HepG2 (cell line): ENCODE data around the gene ERMARD. TPM values are rescaled to one million over a fixed set of nuclear protein-coding genes. Genes with fewer than 3 reads are reported as not detected.

Source experiments
- ATAC-seq: fragments of 200-7000 bp; cut with Tn5 transposase; 3 replicates; pipeline ENCODE4 v1.9.1; 2020; ENCODE audit warnings: mild to moderate bottlenecking, moderate library complexity
- BruUV-seq: library from RNA; stranded (reverse); fragments of 400-500 nt; replicated peaks from 2 replicates; lab custom pipeline; 2021; lab: Mats Ljungman, UMichigan
- CTCF ChIA-PET: fragments of 300-600 bp; formaldehyde crosslinking; extraction: SDS; loops from one replicate; lab custom pipeline; 2021; ENCODE audit warnings: low total read pairs, inconsistent platforms, low intra/inter-chr PET ratio; lab: Yijun Ruan, JAX
- POLR2A ChIA-PET: fragments of 350-600 bp; sonication (Branson Sonifier 250); formaldehyde crosslinking; loops from one replicate; lab custom pipeline; 2020; ENCODE audit warnings: antibody characterized with exemption, inconsistent platforms; lab: Yijun Ruan, JAX
- DNase-seq: peaks from one replicate; pipeline ENCODE4 v3.0.0-alpha.2; 2015; ENCODE audit warnings: low spot score
- FAIRE-seq: peaks from 3 replicates; lab custom pipeline; 2011; peaks lifted over from hg19 to GRCh38; lab: Jason Lieb, UNC
- H2AFZ ChIP-seq: one replicate; pipeline ENCODE4 v1.6.1; 2011; ENCODE audit warnings: low read length, inconsistent platforms
- H3K27ac ChIP-seq: fragments of 300-600 bp; 3 replicates; pipeline ENCODE4 v1.8.0; 2011; ENCODE audit warnings: mixed run types, mild to moderate bottlenecking, mixed read lengths, low read length, inconsistent platforms; ENCODE audit not compliant: insufficient read depth; ENCODE audit errors: extremely low read length
- H3K27me3 ChIP-seq, 2 experiments: fragments of 200-600 bp in 1 of 2; 2 replicates in 1 of 2; 3 replicates in 1 of 2; pipeline versions ENCODE4 v1.6.0 to v1.8.0; 2011; ENCODE audit warnings: low read length in 2 of 2, mild to moderate bottlenecking in 2 of 2, moderate library complexity in 2 of 2, inconsistent platforms in 1 of 2; ENCODE audit not compliant: insufficient read depth in 2 of 2, control insufficient read depth in 1 of 2
- H3K36me3 ChIP-seq, 2 experiments: fragments of 200-600 bp in 1 of 2; replicated peaks in 1 of 2; 2 replicates in 1 of 2; 3 replicates in 1 of 2; pipeline versions ENCODE4 v1.5.1 to v1.8.0; 2011; ENCODE audit warnings: low read length in 2 of 2, inconsistent platforms in 1 of 2; ENCODE audit not compliant: insufficient read depth in 2 of 2, control insufficient read depth in 1 of 2
- H3K4me1 ChIP-seq: 2 replicates; pipeline ENCODE4 v1.5.1; 2012; ENCODE audit warnings: low read length, inconsistent platforms; ENCODE audit not compliant: insufficient read depth
- H3K4me2 ChIP-seq: 2 replicates; pipeline ENCODE4 v1.6.0; 2011; ENCODE audit warnings: low read depth, low read length, inconsistent platforms
- H3K4me3 ChIP-seq, 3 experiments: fragments of 200-600 bp in 1 of 3; sonication (generic), shearing (Covaris generic) in 1 of 3; replicated peaks in 1 of 3; 2 replicates each; pipeline ENCODE4 v1.5.1; 2011 to 2016; ENCODE audit warnings: low read length in 3 of 3, inconsistent platforms in 2 of 3, low read depth in 2 of 3, mild to moderate bottlenecking in 2 of 3, control low read depth in 1 of 3, mixed read lengths in 1 of 3; ENCODE audit not compliant: insufficient read depth in 1 of 3
- H3K79me2 ChIP-seq: one replicate; pipeline ENCODE4 v1.6.1; 2011; ENCODE audit warnings: low read length, inconsistent platforms; ENCODE audit not compliant: insufficient read depth
- H3K9ac ChIP-seq: 2 replicates; pipeline ENCODE4 v1.6.0; 2011; ENCODE audit warnings: mild to moderate bottlenecking, low read depth, low read length, inconsistent platforms; ENCODE audit not compliant: insufficient read depth
- H3K9me3 ChIP-seq: 2 replicates; pipeline ENCODE4 v1.5.1; 2012; ENCODE audit warnings: mild to moderate bottlenecking, low read length
- H4K20me1 ChIP-seq: 2 replicates; pipeline ENCODE4 v1.6.0; 2011; ENCODE audit warnings: inconsistent platforms, mild to moderate bottlenecking, low read length, moderate library complexity; ENCODE audit not compliant: insufficient read depth
- AGO2 ChIP-seq: fragments of 200-400 bp; formaldehyde crosslinking; optimal IDR thresholded peaks from 2 replicates; pipeline ENCODE3; 2017; ENCODE audit warnings: mild to moderate bottlenecking, low read depth, low read length, moderate library complexity
- BCL6 ChIP-seq: IDR thresholded peaks from 2 replicates; pipeline ENCODE4 v1.6.1; 2016; ENCODE audit warnings: missing genetic modification reagents, missing compliant biosample characterization
- BRD4 ChIP-seq: sonication (generic); formaldehyde crosslinking; IDR thresholded peaks from 2 replicates; pipeline ENCODE4 v1.4.0; 2020; ENCODE audit warnings: missing genetic modification reagents
- CC2D1A ChIP-seq: sonication (generic); formaldehyde crosslinking; IDR thresholded peaks from 2 replicates; pipeline ENCODE4 v1.8.1; 2023; ENCODE audit warnings: mild to moderate bottlenecking, missing genetic modification reagents
- HBP1 ChIP-seq: IDR thresholded peaks from 2 replicates; pipeline ENCODE4 v1.6.1; 2016; ENCODE audit warnings: low read depth, control low read depth
- KDM3A ChIP-seq: IDR thresholded peaks from 2 replicates; pipeline ENCODE4 v1.6.1; 2018; ENCODE audit warnings: low read depth, missing compliant biosample characterization
- KDM5A ChIP-seq: fragments of 200-600 bp; sonication (generic); IDR thresholded peaks from 2 replicates; pipeline ENCODE4 v1.7.0; 2018; ENCODE audit warnings: antibody characterized with exemption, mild to moderate bottlenecking, low read length, borderline replicate concordance
- KLF15 ChIP-seq: sonication (generic); formaldehyde crosslinking; IDR thresholded peaks from 2 replicates; pipeline ENCODE4 v1.8.1; 2023; ENCODE audit warnings: borderline replicate concordance, mild to moderate bottlenecking, inconsistent platforms, missing genetic modification reagents, mixed read lengths
- PTBP1 ChIP-seq: fragments of 200-400 bp; formaldehyde crosslinking; IDR thresholded peaks from 2 replicates; pipeline ENCODE4 v1.6.1; 2018; ENCODE audit warnings: low read length, low read depth; ENCODE audit not compliant: poor library complexity, severe bottlenecking
- SRSF1 ChIP-seq: fragments of 200-400 bp; formaldehyde crosslinking; optimal IDR thresholded peaks from 2 replicates; pipeline ENCODE3; 2017; ENCODE audit warnings: mild to moderate bottlenecking, low read depth, low read length, moderate library complexity
- TCF7 ChIP-seq: sonication (generic); IDR thresholded peaks from 2 replicates; pipeline ENCODE4 v1.6.1; 2016; ENCODE audit warnings: antibody characterized with exemption, low read depth
- THAP9 ChIP-seq: sonication (generic); formaldehyde crosslinking; IDR thresholded peaks from 2 replicates; pipeline ENCODE4; 2020; ENCODE audit warnings: missing genetic modification reagents, mild to moderate bottlenecking, borderline replicate concordance
- TOE1 ChIP-seq: sonication (generic); formaldehyde crosslinking; IDR thresholded peaks from 2 replicates; pipeline ENCODE4 v1.4.0; 2020; ENCODE audit warnings: mild to moderate bottlenecking, missing genetic modification reagents
- ZNF160 ChIP-seq: sonication (generic); formaldehyde crosslinking; IDR thresholded peaks from 2 replicates; pipeline ENCODE4 v1.8.0; 2022; ENCODE audit warnings: mild to moderate bottlenecking, inconsistent platforms, missing genetic modification reagents
- ZNF432 ChIP-seq: sonication (generic); formaldehyde crosslinking; IDR thresholded peaks from 2 replicates; pipeline ENCODE4 v1.5.0; 2020; ENCODE audit warnings: missing genetic modification reagents, mild to moderate bottlenecking, borderline replicate concordance
- WGBS: methylation state at CpG from one replicate; pipeline ENCODE4 v1.1.6; 2017; ENCODE audit warnings: low lambda C conversion rate; 5-methylcytosine and 5-hydroxymethylcytosine counted together
- in situ Hi-C: cut with HindIII; loops from 2 replicates; pipeline ENCODE4 v1.10.0; 2017; ENCODE audit warnings: low pct_unique_long_range_greater_than_20kb; ENCODE audit not compliant: extremely low pct_ligation_motif_present
- intact Hi-C: fragments of 100-400 bp; cut with micrococcal nuclease; formaldehyde crosslinking; loops from one replicate; pipeline ENCODE4 v1.10.0; 2022; ENCODE audit not compliant: unreplicated experiment
- polyA plus RNA-seq, 8 experiments: library from polyadenylated mRNA; depleted of rRNA in 3 of 8; stranded (reverse) in 7 of 8; unstranded in 1 of 8; fragments of >200 nt; fragmentation: Illumina TruSeq in 4 of 8; extraction: Trizol in 4 of 8; gene quantifications; 2 replicates each; pipeline versions ENCODE4 v1.2.1 to v1.2.3, GENCODE V29; 2011 to 2016; ENCODE audit warnings: low read depth in 4 of 8, missing spikeins in 1 of 8, mixed read lengths in 1 of 8; ENCODE audit not compliant: insufficient read depth in 1 of 8
- total RNA-seq, 5 experiments: library from RNA; depleted of rRNA; stranded (reverse); fragments of >200 nt; fragmentation: Illumina TruSeq; extraction: Trizol; gene quantifications; 2 replicates each; pipeline ENCODE4 v1.2.3, GENCODE V29; 2016; ENCODE audit warnings: low read depth in 1 of 5

The ERMARD gene
- total and polyA plus RNA-seq, 2 of the 13 experiments (the other 11 are each of a cell fraction or from before 2014, with no cell fraction given), result 8.8 to 10.7 TPM

DNA sequence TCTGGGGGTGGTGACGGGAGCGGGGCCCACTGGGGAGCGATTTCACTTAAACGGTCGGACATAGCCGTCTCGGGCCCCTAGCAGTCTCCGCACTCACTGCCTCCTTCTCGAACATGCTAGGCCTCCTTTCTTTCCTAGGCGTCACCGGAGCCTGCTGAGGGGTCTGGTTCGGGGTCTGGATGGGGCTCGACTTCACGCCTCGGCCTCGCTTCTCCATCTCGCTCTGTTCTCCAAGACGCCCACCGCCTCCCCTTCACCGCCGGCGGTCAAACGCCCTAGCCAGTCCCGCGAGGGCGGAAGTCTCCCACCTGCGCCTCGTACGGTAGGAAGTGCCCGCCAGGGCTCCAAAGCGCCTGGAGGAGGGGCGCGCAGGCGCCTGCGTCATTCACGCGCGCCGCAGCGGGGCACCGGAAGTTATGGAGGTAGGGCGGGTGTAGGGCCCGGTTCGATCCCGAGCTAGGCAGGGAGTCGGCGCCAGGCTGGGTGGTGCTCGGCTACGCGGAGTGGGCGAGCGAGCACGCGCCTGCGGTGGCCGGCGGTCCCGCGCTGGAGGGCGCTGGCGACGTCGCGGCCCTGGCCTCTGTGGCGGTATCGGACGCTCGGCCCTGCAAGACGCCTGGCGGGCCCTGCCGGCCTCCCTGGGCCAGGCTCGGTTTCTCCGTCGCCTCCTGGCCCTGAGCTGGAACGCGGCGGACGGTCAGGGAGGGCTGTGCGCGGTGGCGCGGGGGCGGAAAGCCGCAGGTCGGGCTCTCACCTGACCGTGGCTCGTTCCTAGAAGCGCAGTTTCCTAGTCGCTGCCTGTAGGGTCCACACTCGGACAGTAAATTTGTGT, at the start of gene ERMARD, which contains the start of gene DYNLT2 (continued):
- no peak for TF ChIP-seq PTBP1

GRCh38 chr6:169701954-169702839, 49.2 kb upstream of the ERMARD start, which contains the start of the genes C6orf120 and WDR27:
TSS of gene C6orf120 (plus strand) at chr6:169702126. CDS start at chr6:169702460, 334 bp downstream.
TSS of gene WDR27 (minus strand) at chr6:169702029. CDS start at chr6:169689005, 13,024 bp downstream.
- WGBS, result under 1% methylated on average over 33 of the region's 92 CpGs
- BruUV-seq, result no TSS peak
- Histone ChIP-seq H3K27ac (peak within 1 kb of the TSS; percentile 93), H3K27me3 (no peaks in the 10 kb centered on the region; a peak in 1 of 5 replicates), H3K4me1 (peaks cover 45% of the 10 kb centered on the region), H4K20me1 (peaks cover 24% of the 10 kb centered on the region), H3K9me3 (no peaks in the 10 kb centered on the region), H2AFZ (no peak within 1 kb of the TSS), H3K9ac (peak within 1 kb of the TSS; percentile 99), H3K36me3 (peaks cover 1 to 12% of the 10 kb centered on the region in 2 experiments; a peak in 3 of 5 replicates), H3K4me3 (peak within 1 kb of the TSS; percentile 82 to 98 (median 87)), H3K4me2 (peak within 1 kb of the TSS; percentile 85), H3K79me2 (peaks cover 57% of the 10 kb centered on the region)
- peak; percentile 95 for ATAC-seq
- intact Hi-C loops (loop anchor here (1.0 to 10.0 kb wide), 5 partner anchors 19 to 850 kb away; partner anchors contain the start of genes DYNLT2, ERMARD, FAM120B and PSMB1), in situ Hi-C loops (no loop called here)
- DNase-seq, result peak; percentile 96
- FAIRE-seq, result peak; percentile 64
- CTCF ChIA-PET, result no interaction called here
- POLR2A ChIA-PET, result interaction anchor here (0.7 to 7.6 kb wide), 16 partner anchors 8 to 851 kb away, joined by 3 to 81 read pairs (median 8); partner anchors contain the start of genes DYNLT2, ERMARD, PHF10 and PSMB1
- TF ChIP-seq KDM5A, result peak; percentile 88
- TF ChIP-seq THAP9 (CRISPR knock-in tag), result peak; percentile 88; the same call in 1 of the 2 replicates
- peak; percentile 51; the same call in 1 of the 2 replicates for TF ChIP-seq BRD4
- TF ChIP-seq KLF15, result peak; percentile 39; the same call in 1 of the 2 replicates
- TF ChIP-seq KDM3A (CRISPR knock-in tag), result peak; percentile 85; the same call in 1 of the 2 replicates
- TF ChIP-seq TOE1 (CRISPR knock-in tag), result 0 out of 2 replicates have a peak, but pooled peaks have one; percentile 25
- no peak for TF ChIP-seq TCF7
- TF ChIP-seq HBP1, result 0 out of 2 replicates have a peak, but pooled peaks have one; percentile 68
- TF ChIP-seq ZNF160 (CRISPR knock-in tag), result peak; percentile 82
- TF ChIP-seq CC2D1A (CRISPR knock-in tag), result no peak; the same call in none of the 2 replicates
- peak; percentile 65 for TF ChIP-seq SRSF1
- no peak for TF ChIP-seq ZNF432 (CRISPR knock-in tag)
- TF ChIP-seq AGO2, result peak; percentile 99
- peak; percentile 44 for TF ChIP-seq BCL6 (CRISPR knock-in tag)
